Testis (tissue), 2 donors: ENCODE data around the gene HSFX3.

Experiments
- POLR2A ChIP-seq: fragments of 450-650 bp; IDR thresholded peaks from one replicate; pipeline ENCODE4 v1.6.1; 2017; ENCODE audit warnings: antibody characterized with exemption, mild to moderate bottlenecking, moderate library complexity
- TF ChIP-seq, protein P1 (sequence below), 3 experiments: fragments of 450-650 bp in 2 of 3; fragments of 200-600 bp in 1 of 3; sonication (generic) in 1 of 3; IDR thresholded peaks; one replicate each; pipeline ENCODE4 v1.5.1; 2016 to 2019; ENCODE audit warnings: antibody characterized with exemption in 3 of 3, mild to moderate bottlenecking in 2 of 3, moderate library complexity in 1 of 3

- TF ChIP-seq, protein P1, sequence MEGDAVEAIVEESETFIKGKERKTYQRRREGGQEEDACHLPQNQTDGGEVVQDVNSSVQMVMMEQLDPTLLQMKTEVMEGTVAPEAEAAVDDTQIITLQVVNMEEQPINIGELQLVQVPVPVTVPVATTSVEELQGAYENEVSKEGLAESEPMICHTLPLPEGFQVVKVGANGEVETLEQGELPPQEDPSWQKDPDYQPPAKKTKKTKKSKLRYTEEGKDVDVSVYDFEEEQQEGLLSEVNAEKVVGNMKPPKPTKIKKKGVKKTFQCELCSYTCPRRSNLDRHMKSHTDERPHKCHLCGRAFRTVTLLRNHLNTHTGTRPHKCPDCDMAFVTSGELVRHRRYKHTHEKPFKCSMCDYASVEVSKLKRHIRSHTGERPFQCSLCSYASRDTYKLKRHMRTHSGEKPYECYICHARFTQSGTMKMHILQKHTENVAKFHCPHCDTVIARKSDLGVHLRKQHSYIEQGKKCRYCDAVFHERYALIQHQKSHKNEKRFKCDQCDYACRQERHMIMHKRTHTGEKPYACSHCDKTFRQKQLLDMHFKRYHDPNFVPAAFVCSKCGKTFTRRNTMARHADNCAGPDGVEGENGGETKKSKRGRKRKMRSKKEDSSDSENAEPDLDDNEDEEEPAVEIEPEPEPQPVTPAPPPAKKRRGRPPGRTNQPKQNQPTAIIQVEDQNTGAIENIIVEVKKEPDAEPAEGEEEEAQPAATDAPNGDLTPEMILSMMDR (IDR thresholded peaks at IDR 0.05) = no peak
- TF ChIP-seq POLR2A = no peak
Observed at GRCh38 chrX:149513825-149514428, 35.8 kb downstream of the HSFX3 start.
